Hypothalamus (tissue), 51 donors: Measurements from ENCODE around the gene SEC61A1.
A peak's percentile ranks its signal among the peaks of the same experiment; 100 is the strongest.

Experiments
- DNase-seq, 51 donors: peaks; one replicate each; lab custom pipeline; 2025; lab: John Stamatoyannopoulos, UW

Gene SEC61A1

DNA sequence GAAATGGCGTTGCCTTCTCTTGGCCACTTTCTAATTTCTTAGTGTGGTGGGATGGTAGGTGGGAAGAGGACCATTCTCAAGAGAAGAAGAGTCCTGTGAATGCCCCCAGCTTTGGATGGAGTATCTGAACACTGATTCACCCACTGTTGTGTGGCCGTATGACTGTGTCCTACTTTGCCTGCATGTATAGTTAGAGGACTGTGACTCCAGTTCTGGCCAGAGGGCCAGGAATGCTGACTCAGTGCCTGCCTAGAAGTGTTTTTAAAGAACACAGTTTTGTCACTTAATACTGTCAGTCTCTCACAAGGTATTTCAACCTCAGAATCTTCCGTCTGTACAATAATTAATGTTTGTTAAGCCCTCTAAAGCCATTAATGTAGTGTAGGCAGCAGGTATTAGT lies 2.1 kb downstream of the SEC61A1 start:
- peak in 1 of 51 donors; percentile 39 for DNase-seq

DNA sequence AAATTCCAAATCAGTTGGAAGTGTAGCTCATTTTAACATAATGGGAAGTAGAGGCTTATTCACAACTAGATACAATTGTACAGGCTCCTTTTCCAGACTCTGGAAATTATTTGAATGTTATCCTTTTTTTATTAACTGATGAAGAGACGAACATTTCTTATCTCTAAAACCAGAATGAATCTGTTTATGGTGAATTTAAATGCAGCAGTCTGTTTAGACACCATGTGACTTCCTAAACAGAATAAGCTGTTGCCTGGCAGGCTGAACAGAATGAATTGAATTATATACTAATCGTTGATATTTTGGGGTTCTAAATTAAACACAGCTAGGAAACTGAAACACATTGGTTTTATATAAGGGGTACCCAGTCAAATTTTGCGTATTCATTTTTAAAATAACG lies 4.0 kb downstream of the SEC61A1 start:
- no peak for DNase-seq

DNA sequence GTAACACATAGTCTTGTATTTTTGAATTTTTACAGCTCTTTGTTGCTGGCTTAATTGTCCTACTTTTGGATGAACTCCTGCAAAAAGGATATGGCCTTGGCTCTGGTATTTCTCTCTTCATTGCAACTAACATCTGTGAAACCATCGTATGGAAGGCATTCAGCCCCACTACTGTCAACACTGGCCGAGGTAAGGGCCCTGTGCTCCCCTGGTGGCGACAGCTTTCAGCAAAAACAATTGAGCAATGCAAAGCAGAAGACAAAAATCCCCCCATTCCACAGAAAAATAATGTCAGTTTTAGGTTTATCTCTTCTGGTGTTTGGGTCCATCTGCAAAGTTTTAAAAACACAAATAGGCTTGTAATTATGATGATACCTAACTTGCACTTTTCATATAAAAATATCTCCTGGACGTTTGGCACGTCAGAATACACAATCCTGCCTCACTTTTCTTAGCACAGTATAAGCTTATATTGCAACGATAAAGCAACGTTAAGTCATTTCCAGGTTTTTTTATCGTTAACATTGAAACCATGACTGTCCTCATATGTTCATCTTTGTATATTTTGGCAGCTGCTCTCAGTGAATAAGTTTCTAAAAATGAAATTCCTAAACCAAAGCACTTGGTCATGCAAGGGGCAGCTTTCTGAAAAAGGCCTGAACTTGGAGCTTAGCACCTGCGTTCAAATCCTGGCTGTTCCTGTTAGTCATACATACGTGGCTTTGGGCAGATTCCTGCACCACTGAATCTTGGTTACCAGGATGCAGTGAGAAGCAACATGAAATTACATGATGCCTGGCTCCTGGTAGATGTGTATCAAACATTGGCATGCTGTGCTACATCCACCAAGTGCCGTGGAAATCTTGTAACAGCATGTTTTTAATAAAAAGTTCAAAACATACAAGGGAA lies 8.5 kb downstream of the SEC61A1 start:
- no peak for DNase-seq

DNA sequence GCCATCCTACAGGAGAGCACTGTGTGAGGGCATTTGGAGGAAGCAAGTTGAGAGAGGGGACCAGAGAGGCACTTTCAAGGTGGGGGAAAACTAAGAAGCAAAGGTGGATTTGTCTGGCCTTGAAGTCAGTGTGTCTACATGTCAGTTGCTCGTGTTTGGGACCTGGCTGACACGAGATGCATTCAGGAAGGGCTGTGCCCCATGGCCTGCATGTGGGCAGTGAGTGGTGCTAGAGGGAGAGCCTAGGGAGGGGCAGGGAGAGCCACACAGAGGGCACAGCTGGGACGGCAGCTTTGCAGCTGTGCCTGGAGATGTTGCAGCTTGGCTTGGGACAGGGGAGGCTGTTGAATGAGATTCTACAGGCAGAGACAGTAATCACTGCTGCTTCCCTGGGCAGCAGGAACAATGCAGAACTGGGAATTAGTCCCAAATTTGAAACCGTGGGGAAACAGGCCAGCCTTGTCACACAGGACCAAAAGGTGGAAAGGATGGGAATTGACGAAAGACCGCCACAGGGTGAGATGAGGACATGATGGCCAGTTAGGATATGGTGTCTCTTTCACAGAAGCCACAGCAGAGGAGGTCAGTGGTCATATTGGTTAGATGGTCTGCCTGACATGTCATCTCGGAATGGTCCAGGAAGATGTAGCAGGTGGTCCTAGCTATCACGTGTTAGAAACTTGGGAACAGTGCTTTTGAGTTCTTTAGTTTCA lies 10.0 kb downstream of the SEC61A1 start:
- DNase-seq, result peak in 4 of 51 donors; percentile 10 to 55 (median 26)

DNA sequence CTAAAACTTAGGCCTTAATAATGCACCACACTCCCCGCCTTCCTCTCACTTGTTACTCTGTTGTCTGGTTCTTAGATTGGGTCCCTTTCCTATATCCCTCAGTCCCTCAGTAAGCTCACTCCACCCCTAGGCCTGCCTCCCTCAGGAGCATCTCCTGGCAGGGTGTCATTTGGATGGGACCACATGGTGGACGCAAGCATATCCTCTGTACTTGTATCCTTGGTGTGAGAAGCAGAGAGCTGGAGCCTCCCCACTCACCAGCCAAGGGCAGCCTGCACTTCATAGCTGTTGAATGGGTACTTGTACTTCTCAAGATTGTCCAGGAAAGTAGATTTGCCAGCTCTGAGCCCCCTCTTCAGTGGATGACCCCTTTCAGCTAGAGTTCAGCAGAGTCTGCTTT lies 11.6 kb downstream of the SEC61A1 start:
- DNase-seq, result no peak

DNA sequence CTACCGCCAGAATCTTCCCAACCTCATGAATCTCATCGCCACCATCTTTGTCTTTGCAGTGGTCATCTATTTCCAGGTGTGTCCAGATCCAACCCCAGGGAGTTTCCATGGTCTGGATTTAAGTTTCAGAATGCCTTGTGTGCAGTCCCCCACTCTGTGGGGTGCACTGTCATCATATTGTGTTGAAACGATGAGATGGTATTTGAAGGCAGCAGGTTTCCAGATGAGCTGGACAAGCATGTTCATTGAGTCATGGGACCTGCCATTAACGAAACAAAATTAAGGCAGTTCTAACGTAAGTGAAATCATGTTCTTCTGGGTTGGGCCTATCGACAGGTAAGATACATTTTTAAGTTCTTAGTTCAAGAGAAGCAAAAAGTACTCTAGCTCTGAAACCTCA lies 12.7 kb downstream of the SEC61A1 start:
- no peak for DNase-seq

DNA sequence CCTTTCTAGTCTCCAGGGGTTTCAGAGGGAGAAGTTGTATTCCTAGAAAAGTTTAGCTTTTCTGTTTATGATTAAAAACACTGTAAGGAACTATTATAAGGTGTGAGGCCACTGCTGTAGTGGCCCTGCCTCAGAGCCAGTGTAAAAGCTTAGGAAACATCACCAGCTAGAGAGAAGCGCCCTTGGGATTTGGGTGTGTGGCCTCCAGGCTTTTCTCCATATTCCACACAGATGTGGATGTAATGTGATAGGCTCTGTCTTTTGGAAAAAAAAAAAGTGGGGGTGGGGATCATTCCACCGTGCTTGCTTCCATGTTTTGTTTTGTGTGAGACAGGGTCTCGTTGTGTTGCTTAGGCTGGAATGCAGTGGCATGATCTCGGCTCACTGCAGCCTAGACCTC lies 13.9 kb downstream of the SEC61A1 start:
- no peak for DNase-seq

DNA sequence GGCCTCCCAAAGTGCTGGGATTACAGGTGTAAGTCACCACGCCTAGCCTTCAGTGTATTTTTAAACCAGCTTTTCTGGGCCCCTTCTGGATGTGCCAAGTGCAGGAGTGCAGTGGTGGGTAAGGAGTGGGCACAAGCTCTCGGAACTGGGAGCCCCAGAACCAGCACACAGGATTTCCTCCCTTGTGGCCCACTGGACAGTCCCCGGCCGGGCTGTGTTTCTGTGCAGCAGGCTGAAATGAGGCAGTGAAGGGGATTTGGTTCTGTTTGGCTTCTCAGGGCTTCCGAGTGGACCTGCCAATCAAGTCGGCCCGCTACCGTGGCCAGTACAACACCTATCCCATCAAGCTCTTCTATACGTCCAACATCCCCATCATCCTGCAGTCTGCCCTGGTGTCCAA lies 14.4 kb downstream of the SEC61A1 start:
- DNase-seq, result no peak

DNA sequence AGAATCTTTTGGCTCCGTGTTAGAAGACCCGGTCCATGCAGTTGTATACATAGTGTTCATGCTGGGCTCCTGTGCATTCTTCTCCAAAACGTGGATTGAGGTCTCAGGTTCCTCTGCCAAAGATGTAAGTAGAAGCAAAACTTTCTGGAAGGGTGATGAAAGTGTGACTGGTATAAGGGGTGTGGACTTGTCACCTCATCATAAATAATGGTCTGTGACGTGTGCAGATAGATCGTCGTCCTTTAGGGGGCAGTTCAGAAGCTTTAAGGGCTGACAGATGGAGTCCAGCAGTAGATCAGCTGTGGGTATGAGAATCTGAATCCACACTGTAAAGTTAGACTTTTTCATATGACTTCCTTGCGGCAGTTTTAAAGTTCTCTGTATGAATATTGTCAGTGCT lies 15.3 kb downstream of the SEC61A1 start:
- DNase-seq, result no peak

DNA sequence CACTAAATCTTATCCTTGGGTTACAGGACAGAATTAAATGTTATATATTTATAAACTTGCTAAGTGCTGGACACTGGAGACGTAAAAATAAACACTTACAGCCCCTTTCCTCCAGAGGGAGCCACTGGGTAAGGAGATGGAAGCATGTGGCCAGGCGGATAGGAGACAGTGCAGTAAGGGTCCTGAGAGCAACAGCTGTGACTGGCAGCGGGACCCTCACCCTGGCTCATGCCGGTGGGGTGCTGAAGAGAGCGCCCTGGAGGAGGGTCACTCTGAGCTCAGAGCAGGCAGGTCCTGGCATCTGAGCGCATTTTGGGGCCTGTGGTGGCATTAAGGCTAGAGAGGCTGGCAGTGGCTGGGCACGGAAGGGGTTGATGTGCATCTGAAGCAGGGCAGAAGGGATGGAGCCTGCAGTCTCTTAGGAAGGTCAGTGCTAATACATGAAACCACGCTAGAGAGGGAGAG lies 16.0 kb downstream of the SEC61A1 start:
- DNase-seq, result peak in 1 of 51 donors; percentile 5

DNA sequence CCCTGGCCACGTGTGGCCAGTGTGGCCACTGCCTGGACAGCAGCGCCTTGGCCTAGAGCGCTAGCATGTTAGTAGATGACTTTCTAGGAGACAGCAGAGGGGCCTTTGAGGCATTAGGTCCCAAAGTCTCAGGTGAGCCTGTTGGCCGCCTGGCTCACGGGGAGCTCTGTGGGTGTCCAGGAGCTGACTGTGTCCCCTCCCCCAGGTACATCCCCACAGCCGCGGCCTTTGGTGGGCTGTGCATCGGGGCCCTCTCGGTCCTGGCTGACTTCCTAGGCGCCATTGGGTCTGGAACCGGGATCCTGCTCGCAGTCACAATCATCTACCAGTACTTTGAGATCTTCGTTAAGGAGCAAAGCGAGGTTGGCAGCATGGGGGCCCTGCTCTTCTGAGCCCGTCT lies 17.0 kb downstream of the SEC61A1 start:
- DNase-seq, result no peak

DNA sequence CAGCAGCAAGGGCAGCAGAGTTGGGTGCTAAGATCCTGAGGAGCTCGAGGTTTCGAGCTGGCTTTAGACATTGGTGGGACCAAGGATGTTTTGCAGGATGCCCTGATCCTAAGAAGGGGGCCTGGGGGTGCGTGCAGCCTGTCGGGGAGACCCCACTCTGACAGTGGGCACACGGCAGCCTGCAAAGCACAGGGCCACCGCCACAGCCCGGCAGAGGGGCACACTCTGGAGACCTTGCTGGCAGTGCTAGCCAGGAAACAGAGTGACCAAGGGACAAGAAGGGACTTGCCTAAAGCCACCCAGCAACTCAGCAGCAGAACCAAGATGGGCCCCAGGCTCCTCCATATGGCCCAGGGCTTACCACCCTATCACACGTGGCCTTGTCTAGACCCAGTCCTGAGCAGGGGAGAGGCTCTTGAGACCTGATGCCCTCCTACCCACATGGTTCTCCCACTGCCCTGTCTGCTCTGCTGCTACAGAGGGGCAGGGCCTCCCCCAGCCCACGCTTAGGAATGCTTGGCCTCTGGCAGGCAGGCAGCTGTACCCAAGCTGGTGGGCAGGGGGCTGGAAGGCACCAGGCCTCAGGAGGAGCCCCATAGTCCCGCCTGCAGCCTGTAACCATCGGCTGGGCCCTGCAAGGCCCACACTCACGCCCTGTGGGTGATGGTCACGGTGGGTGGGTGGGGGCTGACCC lies 18.8 kb downstream of the SEC61A1 start:
- DNase-seq, result no peak

DNA sequence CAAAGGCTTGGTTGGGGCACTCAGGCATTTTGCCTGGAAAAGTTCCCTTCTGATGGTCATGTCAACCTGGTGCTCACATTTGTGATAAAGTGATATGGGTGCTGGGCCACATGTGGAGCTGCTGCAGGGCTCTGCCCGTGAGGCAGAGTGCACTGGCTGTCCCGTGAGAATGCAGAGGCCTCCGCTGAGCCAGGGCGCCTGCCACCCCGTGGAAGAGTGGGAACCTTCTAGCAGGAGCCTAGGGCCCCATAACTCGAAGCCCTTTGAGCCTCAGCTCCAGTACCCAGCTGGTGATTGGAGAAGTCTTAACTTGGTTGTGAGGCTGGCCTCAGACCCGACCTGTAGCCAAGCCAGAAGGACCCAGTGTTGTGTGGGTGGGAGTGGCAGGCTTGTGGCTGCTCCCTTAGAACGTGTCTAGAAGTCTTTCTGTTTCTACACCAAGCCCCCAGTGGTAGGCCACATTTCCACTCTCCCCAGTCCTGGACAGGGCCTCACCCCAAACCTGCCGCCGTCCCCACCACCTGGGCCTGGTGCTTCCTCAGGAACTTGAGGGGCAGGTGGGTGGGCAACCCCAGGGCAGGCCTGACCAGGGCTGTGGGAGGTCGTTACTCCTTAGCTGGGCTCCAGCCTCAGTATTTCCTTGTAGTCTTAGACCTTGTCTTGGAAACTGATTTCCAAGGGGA lies 19.7 kb downstream of the SEC61A1 start:
- no peak for DNase-seq

DNA sequence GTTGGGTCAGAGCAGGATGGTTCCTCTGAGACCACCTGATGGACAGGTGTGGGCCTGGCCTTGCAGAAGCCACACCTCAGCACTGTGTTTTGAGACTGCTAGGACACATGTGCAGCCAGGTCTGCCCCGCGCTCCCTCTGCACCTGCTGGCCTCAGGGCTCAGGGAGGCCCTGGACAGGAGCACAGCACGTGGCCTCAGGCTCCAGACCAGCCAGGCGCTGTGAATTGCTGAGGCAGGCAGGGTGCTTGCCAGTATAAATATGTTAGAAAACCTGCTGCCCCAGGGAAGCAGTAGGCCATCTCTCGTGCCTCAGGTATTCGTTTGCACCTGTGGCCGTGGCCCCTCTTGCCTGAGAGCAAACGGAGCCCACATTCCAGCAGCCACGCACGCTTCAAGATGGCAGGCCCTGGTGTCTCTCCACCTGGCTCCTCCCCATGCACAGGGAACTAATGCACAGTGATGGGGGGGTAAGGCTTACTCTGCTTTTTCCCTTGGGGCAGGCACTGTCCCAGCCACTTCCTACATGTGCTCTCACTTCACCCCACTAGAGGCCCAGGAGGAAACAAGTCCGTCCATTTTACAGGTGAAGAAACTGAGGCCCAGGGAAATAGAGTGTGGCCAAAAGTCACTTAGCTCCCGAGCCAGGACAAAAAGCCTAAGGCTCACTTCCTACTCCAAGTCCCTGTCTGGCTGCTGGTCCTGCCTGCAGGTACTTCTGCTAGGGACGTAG lies 20.4 kb downstream of the SEC61A1 start:
- no peak for DNase-seq

DNA sequence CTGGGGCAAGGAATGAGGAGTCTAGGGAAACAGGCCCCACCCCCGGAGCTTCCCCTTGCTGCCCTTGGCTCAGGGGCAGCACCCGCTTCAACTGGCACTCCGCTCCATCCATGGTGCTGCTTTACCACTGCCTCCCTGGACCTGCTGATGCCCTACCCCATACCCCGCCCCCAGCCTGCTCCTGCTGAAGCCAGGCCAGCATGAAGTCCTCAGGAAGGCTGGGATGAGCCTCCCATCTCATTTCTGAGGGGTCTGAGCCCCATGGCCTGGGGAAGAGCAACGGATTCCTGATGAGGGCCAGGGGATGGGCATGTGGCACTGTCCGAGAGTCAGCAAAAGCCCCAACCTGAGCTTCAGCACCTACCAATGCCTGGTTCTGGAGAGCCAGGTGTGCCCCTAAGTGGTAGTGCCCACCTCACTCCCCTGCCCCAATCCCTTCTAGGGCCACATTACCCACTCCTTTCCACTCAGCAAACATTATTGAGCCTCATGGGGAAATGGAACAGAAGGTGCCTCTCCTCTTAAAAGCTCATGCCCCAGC lies 21.0 kb downstream of the SEC61A1 start:
- DNase-seq, result no peak

DNA sequence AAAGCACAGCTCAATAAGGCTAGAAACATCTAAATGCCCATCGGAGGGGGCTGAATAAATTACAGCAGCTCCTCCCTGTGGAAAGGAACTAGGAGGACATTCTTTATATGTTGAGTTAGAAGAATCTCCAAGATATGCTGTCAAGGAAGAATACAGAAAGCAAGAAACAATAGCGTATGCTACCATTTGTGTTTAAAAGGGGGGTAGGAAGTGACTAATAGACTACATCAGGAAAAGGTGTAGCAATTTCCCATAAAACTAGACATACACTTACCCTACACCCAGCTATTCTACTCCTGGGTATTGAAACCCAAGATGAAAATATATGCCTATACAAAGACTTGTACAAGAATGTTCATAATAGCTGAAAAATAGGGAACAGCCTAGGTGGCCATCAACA lies 21.6 kb downstream of the SEC61A1 start:
- DNase-seq, result no peak

DNA sequence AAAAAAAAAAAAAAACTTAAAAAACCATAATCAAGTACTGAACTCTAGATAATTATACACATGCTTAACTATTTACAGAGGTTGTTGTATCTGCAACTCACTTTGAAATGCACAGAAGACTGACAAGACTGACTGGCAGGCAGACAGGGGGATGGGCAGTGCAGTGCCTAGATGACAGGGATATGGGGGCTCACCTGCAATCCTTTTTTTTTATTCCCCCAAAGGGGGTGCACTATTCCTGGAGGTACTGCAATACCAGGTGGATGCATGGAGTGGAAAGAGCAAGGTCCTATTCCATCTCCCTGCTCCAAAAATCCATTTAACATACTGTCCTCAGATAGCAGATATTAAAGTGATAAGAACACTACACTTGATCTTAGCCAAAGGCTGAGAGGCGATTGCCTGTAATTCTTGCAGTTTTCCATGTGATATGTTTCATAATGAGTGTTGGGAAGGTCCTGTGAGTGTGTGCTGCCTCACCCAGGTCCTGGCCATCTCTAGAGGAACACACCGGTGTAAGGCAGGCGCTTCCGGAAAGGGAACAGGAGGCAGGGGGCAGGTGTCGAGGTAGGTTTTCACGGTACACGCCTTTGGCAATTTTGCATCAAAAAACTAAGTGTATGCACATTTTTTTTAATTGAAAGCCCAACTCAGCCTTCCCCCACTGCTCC lies 22.7 kb downstream of the SEC61A1 start:
- no peak for DNase-seq

DNA sequence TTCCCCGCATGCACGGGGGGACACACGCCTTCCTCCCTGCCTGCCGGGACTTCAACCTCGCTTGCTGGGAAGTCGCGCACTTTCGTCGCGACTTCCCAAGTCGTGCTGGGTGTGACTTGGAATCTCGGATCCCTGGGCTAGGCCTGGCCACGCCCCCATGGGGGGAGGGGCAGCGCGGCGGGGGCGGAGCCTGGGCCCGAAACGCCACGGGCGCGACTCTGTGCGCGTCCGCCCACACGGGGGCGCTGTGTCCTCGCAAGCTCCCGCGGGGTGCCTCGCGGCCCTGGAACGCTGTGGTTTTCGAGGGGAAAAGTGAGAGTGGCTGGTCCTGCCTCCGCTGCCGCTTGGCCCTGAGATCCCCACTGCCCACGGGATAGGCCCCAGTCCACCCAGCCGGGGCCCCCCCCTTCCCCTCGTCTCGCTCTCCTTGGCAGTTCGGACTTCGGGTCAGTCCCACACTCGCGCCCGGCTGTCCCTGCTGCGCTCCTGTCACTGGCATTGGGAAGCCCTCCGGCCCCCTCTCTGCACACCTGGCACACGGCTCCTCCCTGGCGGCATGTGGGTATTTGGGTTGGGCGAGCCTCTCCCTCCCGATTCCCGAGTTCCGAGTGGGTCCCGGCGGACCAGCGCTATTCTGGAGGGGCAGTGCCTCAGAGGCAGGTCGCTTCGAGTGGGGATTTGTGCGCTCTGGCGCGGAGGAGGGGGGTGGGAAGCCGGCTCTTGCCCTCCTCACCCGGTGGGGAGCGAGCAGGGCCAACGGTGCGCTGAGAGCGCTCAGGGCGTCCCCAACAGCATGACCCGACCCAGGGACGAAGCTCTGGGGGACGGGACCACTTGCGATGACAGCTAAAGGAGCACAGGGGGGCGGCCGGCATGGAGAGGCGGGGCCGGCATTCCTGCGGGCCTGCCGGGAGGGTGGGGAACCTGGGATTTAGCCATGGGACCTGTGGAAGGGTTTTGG lies 23.6 kb downstream of the SEC61A1 start:
- peak in 50 of 51 donors; percentile 32 to 92 (median 77) for DNase-seq
